D341Med (cell line): ENCODE results near the gene CNPY1.
"Not testable (repeated sequence)": the region's sequence is repeated elsewhere in the genome, so short reads cannot be mapped to it uniquely, and the experiment has no call there.

Experiments
- DNase-seq: peaks from one replicate; pipeline ENCODE4 v3.0.0; 2012; ENCODE audit warnings: low spot score

Gene CNPY1

GRCh38 chr7:155578016-155578415 is 31.7 kb upstream of the CNPY1 start:
- DNase-seq, result no peak

- DNase-seq, result no peak
Observed at GRCh38 chr7:155577509-155577905, 31.1 kb upstream of the CNPY1 start.

- no peak for DNase-seq
Observed at GRCh38 chr7:155576900-155577508, 30.6 kb upstream of the CNPY1 start.

DNA sequence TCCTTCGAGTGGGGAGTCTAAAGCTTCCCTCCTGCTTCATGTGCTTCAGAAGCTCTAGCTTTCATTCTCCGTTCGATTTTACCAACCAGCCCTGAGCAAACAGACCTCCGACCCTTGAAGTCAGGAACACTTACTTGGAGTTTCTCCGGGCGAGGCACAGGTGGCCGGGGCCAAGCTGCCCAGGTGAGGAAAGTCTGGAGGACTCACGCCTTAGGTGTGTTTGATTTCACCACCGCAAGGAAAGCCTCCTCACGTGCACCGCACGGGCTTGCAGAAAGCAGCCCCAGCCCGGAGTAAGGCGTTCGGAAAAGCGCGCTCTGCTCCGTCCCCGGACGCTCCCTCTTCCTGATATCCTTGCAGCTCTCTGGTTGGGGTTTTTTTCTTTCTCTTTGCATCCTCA is 30.1 kb upstream of the CNPY1 start:
- DNase-seq, result no peak

- DNase-seq, result no peak
Observed at GRCh38 chr7:155574556-155575290, 28.4 kb upstream of the CNPY1 start.

DNA sequence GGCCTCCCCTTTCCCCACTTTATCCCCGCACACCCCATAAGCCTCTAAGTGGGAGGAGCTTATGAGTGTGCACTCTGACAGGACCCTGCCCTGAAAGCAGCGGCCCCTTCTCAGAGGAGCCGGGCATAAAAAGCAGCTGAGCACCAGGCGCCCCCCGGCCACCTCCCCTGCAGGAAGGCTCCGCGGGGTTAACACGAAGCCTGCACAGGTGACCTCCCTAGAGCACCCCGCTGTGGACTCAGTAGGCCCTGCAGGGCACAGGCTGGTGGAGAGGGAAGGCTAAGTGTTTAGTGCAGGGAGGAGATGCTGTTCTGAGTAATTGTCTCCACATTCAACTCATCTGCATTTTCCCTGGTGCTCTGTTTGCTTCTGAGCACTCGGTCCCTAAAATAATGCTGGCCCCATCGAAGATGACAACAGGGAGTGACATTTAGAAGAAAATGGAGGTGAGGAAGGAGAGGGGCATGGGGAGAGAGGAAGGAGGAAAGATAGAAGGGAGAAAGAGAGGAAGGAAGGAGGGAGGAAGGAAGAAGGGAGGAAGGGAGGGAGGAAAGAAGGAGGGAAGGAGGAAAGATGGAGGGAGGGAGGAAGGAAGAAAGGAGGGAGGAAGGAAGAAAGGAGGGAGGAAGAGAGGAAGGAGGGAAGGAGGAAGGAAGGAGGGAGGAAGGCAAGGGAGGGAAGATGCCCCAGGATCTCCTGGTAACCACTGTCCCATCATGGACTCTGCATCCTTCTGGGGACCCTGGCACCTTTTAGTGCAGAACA is 25.4 kb upstream of the CNPY1 start:
- no peak for DNase-seq

DNA sequence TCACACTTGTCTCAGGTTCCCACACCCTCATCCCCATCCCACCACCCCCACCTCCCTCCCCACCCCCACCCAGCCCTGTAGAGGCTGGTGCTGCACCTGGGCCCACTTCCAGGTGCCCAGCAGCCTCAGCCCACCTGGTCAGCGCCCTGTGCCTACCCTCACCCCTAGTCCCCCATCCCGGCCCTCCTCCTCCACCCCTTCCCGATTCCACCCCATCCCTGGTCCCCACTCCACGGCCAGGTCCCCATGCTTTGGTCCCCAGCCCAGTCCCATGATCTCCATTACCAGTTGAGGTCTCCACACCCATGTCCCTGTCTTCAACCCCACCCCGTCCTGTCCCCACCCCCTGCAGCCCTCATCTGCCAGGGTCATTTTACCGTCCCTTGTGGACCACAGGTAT is 24.6 kb upstream of the CNPY1 start:
- DNase-seq, result no peak

DNA sequence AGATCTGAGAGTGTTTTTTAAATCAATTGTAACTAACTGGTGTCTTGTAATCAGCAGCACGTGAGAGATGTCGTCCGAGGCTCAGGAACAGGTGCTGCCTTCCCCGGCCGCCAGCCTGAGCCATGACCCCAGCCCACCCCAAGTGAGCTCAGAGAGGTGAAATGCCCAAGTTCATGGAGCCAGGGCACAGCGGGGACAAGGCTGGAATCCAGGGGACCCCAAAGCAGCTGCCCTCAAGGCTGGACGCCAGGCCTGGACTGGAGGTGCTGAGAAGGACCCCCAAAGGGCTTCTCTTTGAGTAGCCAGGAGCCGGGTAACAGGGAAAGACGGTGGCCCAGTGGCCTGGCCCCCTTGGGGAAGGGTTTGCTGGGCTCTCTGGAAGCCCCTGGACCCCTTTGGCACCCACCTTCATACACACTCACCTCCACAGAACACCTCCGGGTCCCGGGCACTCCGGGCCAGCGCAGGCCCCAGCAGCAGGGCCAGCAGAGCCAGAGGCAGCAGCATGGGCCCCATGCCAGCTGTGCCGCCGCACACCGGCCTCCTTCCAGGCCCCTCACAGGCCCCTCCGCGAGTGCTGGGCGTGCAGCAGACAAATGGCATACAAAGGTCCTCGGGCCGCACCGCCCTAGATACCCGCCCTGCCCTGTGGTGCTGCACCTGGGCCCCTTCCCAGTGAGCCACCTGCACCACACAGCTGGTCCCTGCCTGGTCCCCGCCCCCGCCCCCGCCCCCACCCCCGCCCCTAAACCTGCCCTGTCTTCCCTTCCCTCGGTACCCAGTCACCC is 24.0 kb upstream of the CNPY1 start:
- DNase-seq, result no peak

GRCh38 chr7:155569681-155570080 is 23.3 kb upstream of the CNPY1 start:
- DNase-seq, result no peak

- DNase-seq, result no peak
Observed at GRCh38 chr7:155568842-155569494, 22.6 kb upstream of the CNPY1 start.

GRCh38 chr7:155568333-155568660 is 21.9 kb upstream of the CNPY1 start:
- DNase-seq, result no peak

DNA sequence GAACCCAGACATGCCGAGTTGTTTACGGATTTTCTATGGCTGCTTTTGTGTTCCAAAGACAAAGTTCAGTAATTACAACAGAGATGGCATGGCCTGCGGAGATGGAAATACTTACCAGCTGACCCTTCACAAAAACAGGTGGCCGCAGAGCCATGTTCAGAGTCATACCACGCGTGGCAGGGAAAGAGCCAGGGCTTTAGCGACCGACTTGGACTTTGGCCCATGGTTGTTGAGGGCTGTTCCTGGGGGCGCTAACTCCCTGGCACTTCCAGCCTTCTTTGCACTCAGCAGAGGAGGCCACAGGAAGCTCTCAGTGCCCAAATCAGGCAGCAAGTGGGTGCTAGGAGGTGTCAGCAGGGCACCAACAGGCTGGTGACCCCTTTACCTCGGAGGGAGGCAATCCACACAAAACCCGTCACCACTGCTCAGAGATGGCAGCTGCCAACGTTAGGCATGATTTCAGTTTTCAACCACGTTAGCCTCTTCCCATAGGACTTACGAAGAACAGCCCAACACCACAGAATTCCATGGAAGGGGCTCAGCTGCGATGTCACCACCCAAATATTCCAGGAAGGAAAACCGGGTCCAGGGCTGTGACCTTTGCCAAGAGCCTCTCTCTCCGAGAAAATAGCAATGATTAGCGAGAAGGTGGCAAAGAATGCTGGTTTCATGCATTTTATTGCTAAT is 21.4 kb upstream of the CNPY1 start:
- no peak for DNase-seq

GRCh38 chr7:155566011-155566836 is 19.9 kb upstream of the CNPY1 start:
- DNase-seq, result no peak

GRCh38 chr7:155565596-155565995 is 19.2 kb upstream of the CNPY1 start:
- no peak for DNase-seq

DNA sequence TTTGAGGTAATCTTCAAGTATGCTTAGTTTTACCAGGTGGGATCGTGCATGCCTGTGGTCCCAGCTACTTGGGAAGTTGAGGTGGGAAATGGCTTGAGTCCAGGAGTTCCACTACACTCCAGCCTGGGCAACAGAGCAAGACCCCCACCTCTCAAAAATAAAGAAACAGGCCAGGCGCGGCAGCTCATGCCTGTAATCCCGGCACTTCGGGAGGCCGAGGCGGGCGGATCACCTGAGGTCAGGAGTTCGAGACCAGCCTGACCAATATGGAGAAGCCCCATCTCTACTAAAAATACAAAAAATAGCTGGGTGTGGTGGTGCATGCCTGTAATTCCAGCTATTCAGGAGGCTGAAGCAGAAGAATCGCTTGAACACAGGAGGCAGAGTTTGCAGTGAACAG is 16.6 kb upstream of the CNPY1 start:
- DNase-seq, result not testable (repeated sequence)

- no peak for DNase-seq
Observed at GRCh38 chr7:155562106-155562505, 15.7 kb upstream of the CNPY1 start.

DNA sequence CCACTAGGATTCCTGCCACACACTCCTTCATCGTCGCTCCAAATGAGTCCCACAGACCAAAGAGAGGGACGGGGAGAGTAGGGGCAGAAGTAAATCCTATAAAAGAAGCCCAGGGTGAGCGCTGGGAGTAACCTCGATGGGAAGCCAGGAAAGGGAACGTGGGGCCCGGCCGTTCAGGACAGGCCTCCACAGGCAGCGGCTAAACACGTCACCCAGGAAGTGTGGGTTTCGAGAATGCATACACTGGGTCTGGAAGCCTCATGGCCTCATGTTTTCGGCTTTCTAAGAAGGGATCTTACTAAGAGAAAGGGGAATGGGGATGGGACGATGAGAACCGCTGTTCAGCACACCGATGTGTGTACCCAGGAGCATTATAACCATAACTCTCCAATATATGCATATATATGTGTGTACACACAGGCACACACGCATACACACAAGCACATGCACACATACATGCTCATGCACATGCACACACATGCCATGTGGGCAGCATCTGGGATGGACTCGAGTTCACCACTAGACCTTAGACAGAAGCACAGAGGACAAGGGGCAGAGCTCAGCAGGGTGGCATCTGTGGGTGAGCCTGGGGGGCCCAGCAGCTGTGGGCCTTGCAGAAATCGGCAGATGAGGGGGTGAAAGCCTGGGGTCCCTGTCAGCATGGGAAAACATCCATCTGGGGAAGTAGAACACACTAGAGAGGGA is 14.8 kb upstream of the CNPY1 start:
- DNase-seq, result no peak

DNA sequence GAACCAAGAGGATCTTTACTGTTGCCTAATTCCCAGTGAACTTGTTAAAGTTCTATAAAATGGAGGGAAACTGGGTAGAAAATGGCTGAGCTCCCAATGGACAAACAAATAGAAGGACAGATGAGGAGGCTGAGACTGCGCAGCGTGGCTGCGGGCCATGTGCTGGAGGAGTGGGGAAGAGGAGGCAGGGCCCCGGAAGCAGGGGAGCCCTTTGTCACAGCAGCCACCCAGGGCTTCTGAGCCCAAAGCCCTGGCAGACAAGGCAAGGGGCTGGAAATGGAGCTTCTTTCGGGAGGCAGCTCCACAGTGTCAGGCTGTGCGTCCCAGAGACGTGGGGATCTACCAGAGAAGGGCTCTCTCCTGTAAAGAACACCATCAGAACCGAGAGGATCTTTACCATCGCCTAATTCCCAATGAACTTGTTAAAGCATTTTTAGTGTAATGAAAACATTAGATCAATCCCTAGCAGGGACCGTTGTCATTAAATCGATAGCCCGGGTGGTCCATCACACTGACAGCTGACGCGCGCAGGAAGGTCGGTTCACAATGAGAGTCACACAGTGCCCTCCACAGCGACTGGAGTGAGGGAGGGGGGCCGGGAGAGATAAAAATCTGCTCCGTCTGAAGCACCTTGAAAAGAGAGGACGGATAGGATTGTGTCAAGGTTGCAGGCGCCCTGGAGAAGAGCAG is 14.0 kb upstream of the CNPY1 start:
- DNase-seq, result no peak

DNA sequence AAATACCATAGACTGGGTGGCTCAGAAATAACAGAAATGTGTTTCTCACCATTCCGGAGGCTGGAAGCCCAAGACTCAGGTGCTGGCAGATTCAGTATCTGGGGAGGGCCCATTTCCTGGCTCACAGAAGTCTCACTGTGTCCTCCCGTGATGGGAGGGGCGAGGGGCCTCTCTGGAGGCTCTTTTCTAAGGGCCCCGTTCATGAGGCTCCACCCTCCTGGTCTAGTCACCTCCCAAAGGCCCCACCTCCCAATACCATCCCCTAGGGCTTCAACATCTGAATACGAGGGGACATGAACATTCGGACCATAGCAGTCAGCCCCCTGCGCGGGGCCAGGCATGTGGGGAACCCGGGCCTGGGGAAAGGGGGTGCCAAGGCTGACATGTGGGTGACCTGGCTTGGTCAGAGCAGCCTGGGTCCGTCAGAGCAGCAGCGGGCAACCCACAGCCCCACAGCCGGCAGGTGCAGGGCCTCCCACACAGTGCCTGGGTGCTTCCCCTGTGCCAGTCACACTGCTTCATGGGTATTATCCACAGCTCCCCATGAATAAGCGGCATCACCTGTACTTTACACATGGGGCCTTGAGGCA is 13.3 kb upstream of the CNPY1 start:
- no peak for DNase-seq
